GOT3 (cell line): ENCODE measurements around the gene ABHD12B.

Experiments
- DNase-seq: peaks from one replicate; lab custom pipeline; 2025; ENCODE audit warnings: mixed read lengths; lab: John Stamatoyannopoulos, UW

ABHD12B gene

GRCh38 chr14:50871914-50872732 lies at the start of gene ABHD12B:
Gene ABHD12B (plus strand): TSS chr14:50872053. CDS start chr14:50872175, 122 bp downstream.
- DNase-seq, result no peak

- no peak for DNase-seq
Observed at GRCh38 chr14:50822501-50823042, 49.3 kb upstream of the ABHD12B start.

GRCh38 chr14:50823051-50823761 lies 48.6 kb upstream of the ABHD12B start:
- DNase-seq, result no peak

GRCh38 chr14:50823762-50824636 lies 47.9 kb upstream of the ABHD12B start:
- no peak for DNase-seq

- DNase-seq, result no peak
Observed at GRCh38 chr14:50825307-50825706, 46.5 kb upstream of the ABHD12B start.

- no peak for DNase-seq
Observed at GRCh38 chr14:50826681-50827080, 45.2 kb upstream of the ABHD12B start.

- no peak for DNase-seq
Observed at GRCh38 chr14:50828721-50829488, 42.9 kb upstream of the ABHD12B start.

- no peak for DNase-seq
Observed at GRCh38 chr14:50829489-50830043, 42.3 kb upstream of the ABHD12B start.

- DNase-seq, result no peak
Observed at GRCh38 chr14:50830044-50830931, 41.6 kb upstream of the ABHD12B start.

- DNase-seq, result no peak
Observed at GRCh38 chr14:50830932-50831725, 40.7 kb upstream of the ABHD12B start, which contains the start of gene NIN. Gene NIN (minus strand): TSS chr14:50831162. CDS start chr14:50822056, 9,106 bp downstream.

- DNase-seq, result no peak
Observed at GRCh38 chr14:50831726-50832168, 40.1 kb upstream of the ABHD12B start.

- DNase-seq, result no peak
Observed at GRCh38 chr14:50832935-50833630, 38.8 kb upstream of the ABHD12B start.

- no peak for DNase-seq
Observed at GRCh38 chr14:50834802-50835276, 37.0 kb upstream of the ABHD12B start.

GRCh38 chr14:50835280-50835679 lies 36.6 kb upstream of the ABHD12B start:
- no peak for DNase-seq

GRCh38 chr14:50836515-50836914 lies 35.3 kb upstream of the ABHD12B start:
- DNase-seq, result no peak

- no peak for DNase-seq
Observed at GRCh38 chr14:50837271-50837670, 34.6 kb upstream of the ABHD12B start.

GRCh38 chr14:50837850-50838470 lies 33.9 kb upstream of the ABHD12B start:
- DNase-seq, result no peak

GRCh38 chr14:50839048-50839447 lies 32.8 kb upstream of the ABHD12B start:
- DNase-seq, result no peak
